OCI-LY3 (cell line): ENCODE results near the gene FFAR1.

Source experiments
- H2AFZ ChIP-seq: fragments of 200-600, 300-600 bp; shearing (Covaris generic); 2 replicates; pipeline ENCODE4 v1.6.0; 2014; ENCODE audit warnings: antibody characterized with exemption, low read depth, low read length
- H3K27ac ChIP-seq: fragments of 200-600, 300-600 bp; sonication (generic); 2 replicates; pipeline ENCODE4 v1.5.1; 2014; ENCODE audit warnings: mild to moderate bottlenecking, low read length, moderate library complexity, mixed read lengths
- H3K27me3 ChIP-seq: fragments of 200-600, 300-600 bp; sonication (generic); 2 replicates; pipeline ENCODE4 v1.6.1; 2014; ENCODE audit warnings: low read depth, low read length, mixed read lengths
- H3K36me3 ChIP-seq: fragments of 200-600, 300-600 bp; sonication (generic); replicated peaks from 2 replicates; pipeline ENCODE3; 2014; ENCODE audit warnings: low read depth, low read length, mixed read lengths
- H3K4me1 ChIP-seq: fragments of 300-600, 200-600 bp; sonication (generic); 2 replicates; pipeline ENCODE4 v1.6.1; 2014; ENCODE audit warnings: low read length, mixed read lengths
- H3K4me2 ChIP-seq: fragments of 200-600, 300-600 bp; sonication (generic); 2 replicates; pipeline ENCODE4 v1.6.1; 2014; ENCODE audit warnings: low read length, mixed read lengths
- H3K4me3 ChIP-seq: fragments of 300-600, 200-600 bp; sonication (generic); 2 replicates; pipeline ENCODE4 v1.5.1; 2014; ENCODE audit warnings: antibody characterized with exemption, mild to moderate bottlenecking, low read length, moderate library complexity
- H3K79me2 ChIP-seq: fragments of 300-600, 200-600 bp; shearing (Covaris generic); 2 replicates; pipeline ENCODE4 v1.6.1; 2014; ENCODE audit warnings: mild to moderate bottlenecking, low read length, mixed read lengths
- H3K9ac ChIP-seq: fragments of 300-600, 200-600 bp; shearing (Covaris generic); 2 replicates; pipeline ENCODE4 v1.6.0; 2014; ENCODE audit warnings: mild to moderate bottlenecking, low read length, moderate library complexity
- H3K9me3 ChIP-seq: fragments of 200-600, 300-600 bp; shearing (Covaris generic); 2 replicates; pipeline ENCODE4 v1.6.1; 2014; ENCODE audit warnings: low read length, mixed read lengths; ENCODE audit not compliant: insufficient read depth
- H4K20me1 ChIP-seq: fragments of 200-600, 300-600 bp; sonication (generic); 2 replicates; pipeline ENCODE4 v1.6.1; 2016; ENCODE audit warnings: low read length, mixed read lengths; ENCODE audit not compliant: insufficient read depth
- EZH2phosphoT487 ChIP-seq: fragments of 200-600 bp; shearing (Covaris generic); IDR thresholded peaks from 2 replicates; pipeline ENCODE4 v1.6.1; 2018; ENCODE audit warnings: antibody characterized with exemption, mixed run types, low read depth
- TF ChIP-seq, protein P1 (sequence below): fragments of 200-600, 300-600 bp; sonication (generic); IDR thresholded peaks from 2 replicates; pipeline ENCODE4 v1.5.1; 2014; ENCODE audit warnings: antibody characterized with exemption, low read length, low read depth

The FFAR1 gene

DNA sequence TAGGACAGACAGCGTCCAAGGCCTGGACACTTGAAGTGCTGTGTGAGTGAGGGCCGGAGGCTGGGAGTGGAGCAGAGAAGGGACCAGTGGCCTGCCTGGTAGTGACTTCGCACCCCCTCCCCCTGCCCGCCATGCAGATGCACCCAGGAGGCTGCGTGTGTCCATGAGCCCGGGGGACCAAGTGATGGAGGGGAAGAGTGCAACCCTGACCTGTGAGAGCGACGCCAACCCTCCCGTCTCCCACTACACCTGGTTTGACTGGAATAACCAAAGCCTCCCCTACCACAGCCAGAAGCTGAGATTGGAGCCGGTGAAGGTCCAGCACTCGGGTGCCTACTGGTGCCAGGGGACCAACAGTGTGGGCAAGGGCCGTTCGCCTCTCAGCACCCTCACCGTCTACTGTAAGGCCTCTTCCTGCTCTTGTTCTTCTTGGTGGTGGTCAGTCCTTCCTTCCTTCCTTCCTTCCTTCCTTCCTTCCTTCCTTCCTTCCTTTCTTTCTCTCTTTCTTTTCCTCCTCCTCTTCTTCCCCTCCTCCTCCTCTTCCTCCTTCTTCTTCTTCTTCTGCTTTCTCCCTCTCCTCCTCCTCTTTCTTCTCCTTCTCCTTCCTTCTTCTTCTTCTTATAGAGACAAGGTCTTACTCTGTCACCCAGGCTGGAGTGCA lies 6.0 kb upstream of the FFAR1 start:
- peaks cover 72% of the 10 kb centered on the region for H3K36me3 ChIP-seq
- peaks cover 26% of the 10 kb centered on the region for H3K4me1 ChIP-seq
- no peak for TF ChIP-seq EZH2phosphoT487
- TF ChIP-seq, protein P1, sequence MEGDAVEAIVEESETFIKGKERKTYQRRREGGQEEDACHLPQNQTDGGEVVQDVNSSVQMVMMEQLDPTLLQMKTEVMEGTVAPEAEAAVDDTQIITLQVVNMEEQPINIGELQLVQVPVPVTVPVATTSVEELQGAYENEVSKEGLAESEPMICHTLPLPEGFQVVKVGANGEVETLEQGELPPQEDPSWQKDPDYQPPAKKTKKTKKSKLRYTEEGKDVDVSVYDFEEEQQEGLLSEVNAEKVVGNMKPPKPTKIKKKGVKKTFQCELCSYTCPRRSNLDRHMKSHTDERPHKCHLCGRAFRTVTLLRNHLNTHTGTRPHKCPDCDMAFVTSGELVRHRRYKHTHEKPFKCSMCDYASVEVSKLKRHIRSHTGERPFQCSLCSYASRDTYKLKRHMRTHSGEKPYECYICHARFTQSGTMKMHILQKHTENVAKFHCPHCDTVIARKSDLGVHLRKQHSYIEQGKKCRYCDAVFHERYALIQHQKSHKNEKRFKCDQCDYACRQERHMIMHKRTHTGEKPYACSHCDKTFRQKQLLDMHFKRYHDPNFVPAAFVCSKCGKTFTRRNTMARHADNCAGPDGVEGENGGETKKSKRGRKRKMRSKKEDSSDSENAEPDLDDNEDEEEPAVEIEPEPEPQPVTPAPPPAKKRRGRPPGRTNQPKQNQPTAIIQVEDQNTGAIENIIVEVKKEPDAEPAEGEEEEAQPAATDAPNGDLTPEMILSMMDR = no peak
- H3K4me3 ChIP-seq = no peak overlapping the region
- H4K20me1 ChIP-seq = no peaks in the 10 kb centered on the region
- no peak overlapping the region for H3K4me2 ChIP-seq
- no peak overlapping the region for H2AFZ ChIP-seq
- H3K9me3 ChIP-seq = no peaks in the 10 kb centered on the region
- H3K79me2 ChIP-seq = peaks cover 7% of the 10 kb centered on the region; the same call in 1 of the 2 replicates
- no peaks in the 10 kb centered on the region for H3K27me3 ChIP-seq
- no peak overlapping the region for H3K9ac ChIP-seq
- no peak overlapping the region for H3K27ac ChIP-seq

DNA sequence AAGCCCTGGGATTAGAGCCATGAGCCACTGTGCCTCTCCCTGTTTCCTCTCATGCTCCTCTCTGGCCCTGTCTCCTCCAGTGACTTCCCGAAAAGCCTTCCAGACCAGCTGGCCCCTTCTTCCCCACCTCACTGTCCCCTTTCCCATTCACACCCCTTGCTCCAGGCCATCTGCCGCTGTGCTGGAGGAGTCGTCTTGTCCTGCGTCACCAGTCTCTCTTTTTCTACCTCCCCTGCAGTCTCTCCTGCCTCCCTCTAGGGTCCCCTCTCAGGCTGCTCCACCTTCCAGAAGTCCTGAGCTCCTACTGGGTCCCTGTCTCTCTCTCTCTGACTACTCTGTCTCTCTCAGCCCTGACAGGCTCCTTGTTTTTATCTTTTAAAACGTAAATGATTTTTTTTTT lies 5.3 kb upstream of the FFAR1 start:
- Histone ChIP-seq H3K4me3 (no peak overlapping the region), H3K36me3 (peaks cover 72% of the 10 kb centered on the region), H3K27me3 (no peaks in the 10 kb centered on the region), H3K9me3 (no peaks in the 10 kb centered on the region), H3K4me1 (peaks cover 26% of the 10 kb centered on the region), H2AFZ (no peak overlapping the region), H3K27ac (no peak overlapping the region), H4K20me1 (no peaks in the 10 kb centered on the region), H3K79me2 (peaks cover 7% of the 10 kb centered on the region; the same call in 1 of the 2 replicates), H3K9ac (no peak overlapping the region), H3K4me2 (no peak overlapping the region)
- TF ChIP-seq EZH2phosphoT487 = no peak
- TF ChIP-seq, protein P1 = no peak

DNA sequence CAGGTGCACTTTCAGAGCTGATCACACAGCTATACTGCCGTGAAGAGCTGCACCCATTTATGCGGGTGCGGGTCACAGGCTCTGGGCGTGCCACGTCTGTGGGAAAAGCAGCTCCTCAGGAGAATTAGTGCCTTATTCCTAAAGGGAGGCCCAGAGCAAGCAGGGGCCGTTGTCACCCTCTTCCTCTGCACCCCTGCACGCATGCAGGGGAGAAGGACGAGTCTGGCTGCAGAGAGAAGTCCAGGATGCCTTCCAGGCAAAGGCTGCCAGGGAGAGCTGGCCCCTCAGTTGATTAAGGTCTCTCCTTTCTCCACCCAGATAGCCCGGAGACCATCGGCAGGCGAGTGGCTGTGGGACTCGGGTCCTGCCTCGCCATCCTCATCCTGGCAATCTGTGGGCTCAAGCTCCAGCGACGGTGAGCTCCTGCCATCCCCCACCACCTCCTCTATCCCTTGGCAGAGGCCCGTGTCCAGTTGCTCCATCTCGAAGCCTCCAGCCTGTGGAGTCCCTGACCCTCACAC lies 3.1 kb upstream of the FFAR1 start:
- no peaks in the 10 kb centered on the region for H4K20me1 ChIP-seq
- H3K9ac ChIP-seq = no peak overlapping the region
- no peaks in the 10 kb centered on the region for H3K9me3 ChIP-seq
- H3K27me3 ChIP-seq = no peaks in the 10 kb centered on the region
- no peak overlapping the region for H2AFZ ChIP-seq
- H3K79me2 ChIP-seq = no peaks in the 10 kb centered on the region
- peaks cover 76% of the 10 kb centered on the region for H3K36me3 ChIP-seq
- TF ChIP-seq EZH2phosphoT487 = no peak
- TF ChIP-seq, protein P1 = no peak
- no peak overlapping the region for H3K27ac ChIP-seq
- H3K4me3 ChIP-seq = no peak overlapping the region
- H3K4me2 ChIP-seq = no peak overlapping the region
- H3K4me1 ChIP-seq = peaks cover 42% of the 10 kb centered on the region

DNA sequence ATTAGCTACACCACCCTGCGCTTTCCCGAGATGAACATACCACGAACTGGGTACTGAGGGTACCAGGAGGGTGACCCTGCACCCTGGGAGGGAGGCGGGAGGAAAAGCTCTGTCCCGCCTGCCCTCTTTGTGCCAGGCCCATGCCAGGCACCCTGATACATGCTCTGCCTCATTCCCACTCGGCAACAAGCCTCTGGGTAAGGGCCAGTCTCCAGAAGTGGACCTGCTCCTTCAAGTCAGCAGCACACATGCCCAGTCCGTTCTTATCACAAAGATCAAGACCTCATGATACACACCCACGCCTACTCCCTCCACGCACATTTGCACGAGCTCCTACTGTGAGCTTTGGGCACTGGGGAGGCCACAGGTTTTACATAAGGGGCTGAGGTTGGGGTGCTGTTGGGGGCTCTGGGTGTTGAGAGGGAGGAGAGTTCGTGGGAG lies 2.0 kb upstream of the FFAR1 start:
- H3K27me3 ChIP-seq = no peaks in the 10 kb centered on the region
- H2AFZ ChIP-seq = no peak overlapping the region
- peaks cover 54% of the 10 kb centered on the region for H3K4me1 ChIP-seq
- H3K4me3 ChIP-seq = no peak overlapping the region; the same call in 1 of the 2 replicates
- peak overlapping the region; percentile 55 for H3K4me2 ChIP-seq
- no peaks in the 10 kb centered on the region for H4K20me1 ChIP-seq
- peaks cover 67% of the 10 kb centered on the region for H3K36me3 ChIP-seq
- peak overlapping the region; percentile 97 for H3K27ac ChIP-seq
- H3K9ac ChIP-seq = peak overlapping the region; percentile 91
- TF ChIP-seq, protein P1 = no peak
- no peak for TF ChIP-seq EZH2phosphoT487
- H3K79me2 ChIP-seq = no peaks in the 10 kb centered on the region
- H3K9me3 ChIP-seq = no peaks in the 10 kb centered on the region
